ENCODE results near the gene LACTBL1.
"Not testable (repeated sequence)": the region's sequence is repeated elsewhere in the genome, so short reads cannot be mapped to it uniquely, and the experiment has no call there.

The LACTBL1 gene

DNA sequence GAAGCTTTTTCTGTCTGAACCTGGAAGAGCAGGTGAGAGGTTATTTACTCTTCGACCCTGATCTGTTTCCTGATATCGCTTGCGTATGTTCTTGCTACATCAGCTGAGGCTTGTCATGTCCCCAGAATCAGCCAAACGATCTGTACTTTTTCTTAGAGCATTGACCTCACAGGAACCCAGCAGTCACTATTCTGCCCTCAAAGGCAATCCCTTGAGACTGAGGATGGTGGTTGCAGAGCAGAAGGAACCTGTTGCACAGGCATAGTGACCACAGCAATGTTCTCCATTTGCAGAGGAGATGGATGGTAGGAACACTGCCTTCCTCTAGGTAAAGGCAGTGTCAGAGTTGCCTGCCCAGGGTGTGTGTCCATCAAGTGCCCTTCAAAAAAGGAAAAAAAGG lies 11.3 kb upstream of the LACTBL1 start:
- DNase-seq (ENCODE audit: low spot score) = no peak
- in situ Hi-C loops (cut with MboI; ENCODE audit: low sequenced_read_pairs, unreplicated experiment) = no loop called here
- TF ChIP-seq, protein P1, sequence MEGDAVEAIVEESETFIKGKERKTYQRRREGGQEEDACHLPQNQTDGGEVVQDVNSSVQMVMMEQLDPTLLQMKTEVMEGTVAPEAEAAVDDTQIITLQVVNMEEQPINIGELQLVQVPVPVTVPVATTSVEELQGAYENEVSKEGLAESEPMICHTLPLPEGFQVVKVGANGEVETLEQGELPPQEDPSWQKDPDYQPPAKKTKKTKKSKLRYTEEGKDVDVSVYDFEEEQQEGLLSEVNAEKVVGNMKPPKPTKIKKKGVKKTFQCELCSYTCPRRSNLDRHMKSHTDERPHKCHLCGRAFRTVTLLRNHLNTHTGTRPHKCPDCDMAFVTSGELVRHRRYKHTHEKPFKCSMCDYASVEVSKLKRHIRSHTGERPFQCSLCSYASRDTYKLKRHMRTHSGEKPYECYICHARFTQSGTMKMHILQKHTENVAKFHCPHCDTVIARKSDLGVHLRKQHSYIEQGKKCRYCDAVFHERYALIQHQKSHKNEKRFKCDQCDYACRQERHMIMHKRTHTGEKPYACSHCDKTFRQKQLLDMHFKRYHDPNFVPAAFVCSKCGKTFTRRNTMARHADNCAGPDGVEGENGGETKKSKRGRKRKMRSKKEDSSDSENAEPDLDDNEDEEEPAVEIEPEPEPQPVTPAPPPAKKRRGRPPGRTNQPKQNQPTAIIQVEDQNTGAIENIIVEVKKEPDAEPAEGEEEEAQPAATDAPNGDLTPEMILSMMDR (IDR thresholded peaks at IDR 0.05; ENCODE audit: borderline replicate concordance, control extremely low read depth, extremely low read depth, insufficient read depth, missing control alignments) = no peak

GRCh38 chr1:22980471-22980790 lies 7.8 kb upstream of the LACTBL1 start:
- DNase-seq (ENCODE audit: low spot score); in situ Hi-C loops (cut with MboI; ENCODE audit: low sequenced_read_pairs, unreplicated experiment): not testable (repeated sequence)

GRCh38 chr1:22978299-22978698 lies 5.6 kb upstream of the LACTBL1 start:
- in situ Hi-C loops (cut with MboI; ENCODE audit: low sequenced_read_pairs, unreplicated experiment) = loop anchor here (5.0 to 10.0 kb wide), 2 partner anchors 117 to 214 kb away; no protein-coding TSS in a partner anchor
- TF ChIP-seq, protein P1 (IDR thresholded peaks at IDR 0.05; ENCODE audit: borderline replicate concordance, control extremely low read depth, extremely low read depth, insufficient read depth, missing control alignments) = no peak
- no peak for DNase-seq (ENCODE audit: low spot score)

- TF ChIP-seq, protein P1 (IDR thresholded peaks at IDR 0.05; ENCODE audit: borderline replicate concordance, control extremely low read depth, extremely low read depth, insufficient read depth, missing control alignments) = peak; percentile 76
- in situ Hi-C loops (cut with MboI; ENCODE audit: low sequenced_read_pairs, unreplicated experiment) = loop anchor here (5.0 to 10.0 kb wide), 2 partner anchors 118 to 216 kb away; no protein-coding TSS in a partner anchor
- peak; percentile 76 for DNase-seq (ENCODE audit: low spot score)
Measured at GRCh38 chr1:22976461-22977243, 4.0 kb upstream of the LACTBL1 start.

- in situ Hi-C loops (cut with MboI; ENCODE audit: low sequenced_read_pairs, unreplicated experiment) = loop anchor here (5.0 to 10.0 kb wide), 2 partner anchors 119 to 216 kb away; no protein-coding TSS in a partner anchor
Measured at GRCh38 chr1:22976127-22976460, 3.4 kb upstream of the LACTBL1 start.

GRCh38 chr1:22975694-22976093 lies 3.0 kb upstream of the LACTBL1 start:
- TF ChIP-seq, protein P1 (IDR thresholded peaks at IDR 0.05; ENCODE audit: borderline replicate concordance, control extremely low read depth, extremely low read depth, insufficient read depth, missing control alignments) = no peak
- in situ Hi-C loops (cut with MboI; ENCODE audit: low sequenced_read_pairs, unreplicated experiment) = loop anchor here (5.0 to 10.0 kb wide), 2 partner anchors 119 to 217 kb away; no protein-coding TSS in a partner anchor
- no peak for DNase-seq (ENCODE audit: low spot score)

More at GRCh38 chr1:22976127-22976460, 3.4 kb upstream of the LACTBL1 start:
- no peak for DNase-seq (ENCODE audit: low spot score)
- TF ChIP-seq, protein P1 (IDR thresholded peaks at IDR 0.05; ENCODE audit: borderline replicate concordance, control extremely low read depth, extremely low read depth, insufficient read depth, missing control alignments) = no peak

Measured in GM13976 (cell line).